KMS-11 (cell line): ENCODE results near the gene ULK2.

Experiments used
- H2AFZ ChIP-seq: fragments of 200-600 bp; sonication (generic); 2 replicates; pipeline ENCODE4 v1.6.1; 2016; ENCODE audit warnings: antibody characterized with exemption, mixed run types, low read depth
- H3K27ac ChIP-seq: fragments of 200-600 bp; sonication (generic); 2 replicates; pipeline ENCODE4 v1.6.1; 2016; ENCODE audit warnings: mild to moderate bottlenecking, mixed run types
- H3K27me3 ChIP-seq: fragments of 200-600 bp; sonication (generic); 2 replicates; pipeline ENCODE4 v1.6.1; 2017; ENCODE audit warnings: mild to moderate bottlenecking, low read depth, mixed run types, moderate library complexity; ENCODE audit not compliant: insufficient read depth
- H3K36me3 ChIP-seq: fragments of 200-600 bp; sonication (generic); 2 replicates; pipeline ENCODE4 v1.6.1; 2017; ENCODE audit warnings: mild to moderate bottlenecking, mixed run types; ENCODE audit not compliant: insufficient read depth
- H3K4me1 ChIP-seq: fragments of 200-600 bp; sonication (generic); 2 replicates; pipeline ENCODE4 v1.6.1; 2016; ENCODE audit warnings: mild to moderate bottlenecking, low read depth, mixed run types; ENCODE audit not compliant: poor library complexity, severe bottlenecking
- H3K4me2 ChIP-seq: fragments of 200-600 bp; sonication (generic); 2 replicates; pipeline ENCODE4 v1.7.0; 2016; ENCODE audit warnings: mild to moderate bottlenecking, mixed run types
- H3K4me3 ChIP-seq: fragments of 200-600 bp; sonication (generic); IDR thresholded peaks from 2 replicates; pipeline ENCODE4 v1.6.1; 2017; ENCODE audit warnings: low read depth, low read length, mixed read lengths; ENCODE audit not compliant: insufficient read depth
- H3K79me2 ChIP-seq: fragments of 200-600 bp; sonication (generic); 2 replicates; pipeline ENCODE4 v1.6.1; 2016; ENCODE audit warnings: low read depth, mixed run types; ENCODE audit not compliant: insufficient read depth
- H3K9ac ChIP-seq: fragments of 200-600 bp; sonication (generic); 2 replicates; pipeline ENCODE4 v1.6.1; 2016; ENCODE audit warnings: mild to moderate bottlenecking, mixed run types
- H4K20me1 ChIP-seq: fragments of 200-600 bp; sonication (generic); 2 replicates; pipeline ENCODE4 v1.6.1; 2016; ENCODE audit warnings: mild to moderate bottlenecking, mixed run types; ENCODE audit not compliant: insufficient read depth
- TF ChIP-seq, protein P1 (sequence below): fragments of 200-600 bp; sonication (generic); conservative IDR thresholded peaks from 2 replicates; pipeline ENCODE4 v1.6.1; 2017; ENCODE audit warnings: low read depth, mild to moderate bottlenecking, antibody characterized with exemption, low read length, moderate library complexity, mixed read lengths

ULK2 gene

DNA sequence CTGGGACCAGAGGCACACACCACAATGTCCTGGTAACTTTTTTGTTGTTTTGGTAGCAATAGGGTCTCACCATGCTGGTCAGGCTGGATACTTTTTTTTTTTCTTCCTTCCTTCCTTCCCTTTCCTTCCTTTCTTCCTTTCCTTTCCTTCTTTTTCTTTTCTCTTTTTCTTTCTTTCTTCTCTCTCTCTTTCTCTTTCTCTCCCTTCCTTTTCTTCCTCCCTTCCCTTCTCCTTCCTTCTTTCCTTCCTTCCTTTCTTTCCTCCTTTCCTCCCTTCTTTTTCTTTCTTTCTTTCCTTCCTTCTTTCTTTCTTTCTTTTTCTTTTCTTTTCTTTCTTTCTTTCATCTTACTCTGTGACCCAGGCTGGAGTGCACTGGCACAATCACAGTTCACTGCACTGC, 18.4 kb upstream of the ULK2 start:
- H3K4me2 ChIP-seq: no peak overlapping the region

DNA sequence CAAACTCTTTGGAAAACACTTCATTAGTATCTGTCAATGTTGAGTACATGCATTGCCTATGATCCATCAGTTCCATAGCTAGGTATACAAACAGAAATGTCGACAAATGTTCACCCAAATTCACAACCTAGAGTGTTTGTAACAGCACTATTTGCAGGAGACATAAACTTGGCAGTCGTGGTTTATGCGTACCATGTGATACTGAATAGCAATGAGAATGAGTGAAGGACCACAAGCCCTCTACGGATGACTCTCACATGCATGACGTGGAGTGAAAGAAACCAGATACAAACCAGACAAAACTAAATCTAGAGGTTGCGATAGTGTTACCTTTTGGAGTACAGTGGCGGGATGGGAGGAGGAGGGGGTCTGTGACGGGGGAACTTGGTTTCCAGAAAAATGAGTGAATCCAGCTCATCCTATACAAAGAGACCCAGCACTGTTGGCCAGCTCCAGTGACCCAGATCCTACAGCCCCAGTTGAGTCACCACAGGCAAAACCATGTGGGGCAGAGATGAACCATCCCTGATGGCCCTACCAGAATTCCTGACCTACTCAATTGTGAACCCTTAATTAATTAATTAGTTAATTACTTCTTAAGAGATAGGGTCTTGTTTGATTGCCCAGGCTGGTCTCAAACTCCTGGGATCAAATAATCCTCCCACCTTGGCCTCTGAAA, 15.9 kb upstream of the ULK2 start:
- TF ChIP-seq, protein P1, sequence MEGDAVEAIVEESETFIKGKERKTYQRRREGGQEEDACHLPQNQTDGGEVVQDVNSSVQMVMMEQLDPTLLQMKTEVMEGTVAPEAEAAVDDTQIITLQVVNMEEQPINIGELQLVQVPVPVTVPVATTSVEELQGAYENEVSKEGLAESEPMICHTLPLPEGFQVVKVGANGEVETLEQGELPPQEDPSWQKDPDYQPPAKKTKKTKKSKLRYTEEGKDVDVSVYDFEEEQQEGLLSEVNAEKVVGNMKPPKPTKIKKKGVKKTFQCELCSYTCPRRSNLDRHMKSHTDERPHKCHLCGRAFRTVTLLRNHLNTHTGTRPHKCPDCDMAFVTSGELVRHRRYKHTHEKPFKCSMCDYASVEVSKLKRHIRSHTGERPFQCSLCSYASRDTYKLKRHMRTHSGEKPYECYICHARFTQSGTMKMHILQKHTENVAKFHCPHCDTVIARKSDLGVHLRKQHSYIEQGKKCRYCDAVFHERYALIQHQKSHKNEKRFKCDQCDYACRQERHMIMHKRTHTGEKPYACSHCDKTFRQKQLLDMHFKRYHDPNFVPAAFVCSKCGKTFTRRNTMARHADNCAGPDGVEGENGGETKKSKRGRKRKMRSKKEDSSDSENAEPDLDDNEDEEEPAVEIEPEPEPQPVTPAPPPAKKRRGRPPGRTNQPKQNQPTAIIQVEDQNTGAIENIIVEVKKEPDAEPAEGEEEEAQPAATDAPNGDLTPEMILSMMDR: no peak
- Histone ChIP-seq H3K4me3 (no peak overlapping the region), H2AFZ (no peak overlapping the region), H3K9ac (no peak overlapping the region), H3K36me3 (no peaks in the 10 kb centered on the region), H3K4me1 (no peaks in the 10 kb centered on the region), H3K4me2 (no peak overlapping the region), H3K27me3 (no peaks in the 10 kb centered on the region), H3K27ac (no peak overlapping the region), H4K20me1 (no peaks in the 10 kb centered on the region), H3K79me2 (no peaks in the 10 kb centered on the region)

More for the DNA sequence above, 18.4 kb upstream of the ULK2 start:
- no peak overlapping the region for H3K9ac ChIP-seq
- TF ChIP-seq, protein P1: no peak
- H3K27me3 ChIP-seq: no peaks in the 10 kb centered on the region
- no peaks in the 10 kb centered on the region for H4K20me1 ChIP-seq
- H3K27ac ChIP-seq: no peak overlapping the region
- H3K36me3 ChIP-seq: no peaks in the 10 kb centered on the region
- no peaks in the 10 kb centered on the region for H3K4me1 ChIP-seq
- no peak overlapping the region for H2AFZ ChIP-seq
- no peak overlapping the region for H3K4me3 ChIP-seq
- H3K79me2 ChIP-seq: no peaks in the 10 kb centered on the region

DNA sequence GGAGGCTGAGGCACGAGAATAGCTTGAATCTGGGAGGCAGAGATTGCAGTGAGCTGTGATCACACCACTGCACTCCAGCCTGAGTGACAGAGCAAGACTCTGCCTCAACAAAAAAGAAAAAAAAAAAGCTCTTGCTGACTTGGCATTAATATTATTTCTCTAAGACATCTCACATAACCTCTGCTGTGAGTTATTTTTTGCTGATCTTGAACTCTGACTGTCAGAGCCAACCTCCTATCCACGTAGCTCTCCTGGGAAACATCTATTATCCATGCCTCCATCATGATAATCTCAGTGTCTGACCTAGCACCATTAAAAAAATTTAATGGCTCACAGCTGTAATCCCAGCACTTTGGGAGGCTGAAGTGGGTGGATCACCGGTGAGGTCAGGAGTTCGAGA, 12.7 kb upstream of the ULK2 start:
- no peak overlapping the region for H3K4me3 ChIP-seq
- H3K4me2 ChIP-seq: no peak overlapping the region
- no peak overlapping the region for H3K27ac ChIP-seq
- no peaks in the 10 kb centered on the region for H3K27me3 ChIP-seq
- no peaks in the 10 kb centered on the region for H3K4me1 ChIP-seq
- H2AFZ ChIP-seq: no peak overlapping the region
- H4K20me1 ChIP-seq: no peaks in the 10 kb centered on the region
- no peaks in the 10 kb centered on the region for H3K36me3 ChIP-seq
- no peak overlapping the region for H3K9ac ChIP-seq
- H3K79me2 ChIP-seq: no peaks in the 10 kb centered on the region
- TF ChIP-seq, protein P1: no peak

DNA sequence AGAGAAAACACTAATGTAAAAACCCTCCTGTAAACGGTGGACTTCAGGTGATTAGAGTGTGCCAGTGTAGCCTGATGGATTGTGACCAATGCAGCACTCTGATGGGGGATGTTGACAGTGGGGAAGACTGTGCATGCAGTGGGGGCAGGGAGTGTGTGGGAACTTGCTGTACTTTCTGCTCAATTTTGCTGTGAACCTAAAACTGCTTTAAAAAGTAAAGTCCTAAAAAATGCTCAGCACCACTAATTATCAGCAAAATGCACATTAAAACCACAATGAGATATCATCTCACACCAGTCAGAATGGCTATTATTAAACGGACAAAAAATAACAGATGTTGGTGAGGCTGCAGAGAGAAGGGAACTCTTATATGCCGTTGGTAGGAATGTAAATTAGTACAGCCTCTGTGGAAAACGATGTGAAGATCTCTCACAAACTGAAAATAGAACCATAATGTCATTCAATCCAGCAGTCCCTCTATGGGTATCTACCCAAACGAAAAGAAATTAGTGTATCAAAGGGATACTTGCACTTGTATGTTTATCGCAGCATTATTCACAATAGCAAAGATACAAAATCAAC, 9.7 kb upstream of the ULK2 start:
- Histone ChIP-seq H3K79me2 (no peaks in the 10 kb centered on the region), H2AFZ (no peak overlapping the region), H3K4me2 (no peak overlapping the region), H3K27ac (no peak overlapping the region), H3K36me3 (no peaks in the 10 kb centered on the region), H3K27me3 (no peaks in the 10 kb centered on the region), H3K4me1 (no peaks in the 10 kb centered on the region), H3K9ac (no peak overlapping the region), H3K4me3 (no peak overlapping the region), H4K20me1 (no peaks in the 10 kb centered on the region)
- TF ChIP-seq, protein P1: no peak
